ENCODE data around the gene PML.
"Not testable (repeated sequence)": the region's sequence is repeated elsewhere in the genome, so short reads cannot be mapped to it uniquely, and the experiment has no call there.

The PML gene

DNA sequence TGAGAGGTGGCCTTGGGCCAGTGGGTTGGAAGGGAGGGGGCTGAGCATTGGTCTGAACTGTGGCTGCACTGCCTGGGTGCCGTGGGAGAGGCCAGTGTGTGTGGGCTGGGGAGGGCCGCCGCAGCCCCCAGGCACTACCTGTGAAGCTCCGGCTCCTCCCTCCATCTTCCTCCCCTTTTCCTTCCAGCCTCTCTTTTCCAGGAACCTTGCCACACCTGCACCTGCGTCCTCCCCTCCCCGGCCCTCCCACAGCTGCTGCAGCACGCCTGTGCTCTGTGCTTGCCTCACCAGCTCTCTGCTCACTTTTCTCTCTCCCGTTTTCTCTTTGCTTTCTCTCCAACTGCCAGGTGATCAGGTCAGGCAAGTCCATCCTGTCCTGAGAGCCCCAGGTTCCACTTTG lies 70.3 kb downstream of the PML start:
- DNase-seq, result not testable (repeated sequence)

DNA sequence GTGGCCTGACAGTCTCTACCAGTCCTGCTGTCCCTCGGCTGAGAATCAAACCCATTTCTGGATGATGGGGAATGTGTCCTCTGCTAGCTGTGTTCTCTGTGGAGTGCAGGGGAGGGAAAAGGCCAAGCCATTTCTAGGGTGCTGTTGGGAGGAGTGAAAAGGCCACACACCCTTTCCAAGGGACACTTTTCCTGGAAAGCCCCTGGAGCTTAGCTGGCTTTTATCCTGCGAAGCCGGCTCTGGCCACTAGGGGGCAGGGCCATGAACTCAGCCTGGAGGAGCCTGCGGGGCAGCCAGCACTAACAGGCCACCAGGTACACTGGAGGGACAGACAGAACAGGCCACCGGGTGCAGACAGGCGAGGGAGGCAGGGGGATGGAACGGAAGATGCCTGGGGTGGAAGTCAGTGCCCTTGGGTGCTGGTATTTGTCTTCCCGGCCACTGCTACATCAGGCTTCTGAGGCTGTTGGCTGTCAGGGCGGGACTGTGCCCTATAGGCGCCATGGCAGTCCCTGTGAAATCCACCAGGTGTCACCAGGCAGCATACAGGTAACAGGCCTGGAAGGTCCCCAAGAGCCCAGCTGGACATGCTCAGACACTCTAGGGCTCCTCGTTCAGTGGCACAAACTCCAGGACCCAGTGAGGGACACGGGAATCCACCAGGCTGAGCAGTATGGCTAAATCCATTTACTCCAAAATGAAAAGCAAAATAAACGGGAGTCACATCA lies 71.3 kb downstream of the PML start:
- DNase-seq, result not testable (repeated sequence)

DNA sequence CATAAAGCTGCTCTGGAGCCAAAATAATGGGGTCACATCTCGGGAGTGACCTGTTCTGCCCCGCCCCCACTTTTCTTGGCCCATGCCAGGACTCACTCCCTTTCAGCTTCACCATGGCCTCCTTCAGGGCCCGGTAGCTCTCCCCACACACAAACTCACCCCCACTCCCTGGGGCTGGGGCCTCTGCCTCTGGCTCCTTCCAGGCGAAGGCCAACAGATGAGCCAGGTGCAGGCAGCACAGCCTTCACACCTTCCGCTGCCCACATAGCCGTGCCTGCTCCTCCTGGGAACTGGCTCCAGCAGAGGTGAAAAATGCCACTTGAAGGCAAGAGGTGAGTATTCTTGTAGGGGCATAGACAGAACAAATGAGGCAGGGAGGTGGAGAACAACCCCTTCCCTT lies 77.1 kb downstream of the PML start:
- DNase-seq, result not testable (repeated sequence)

DNA sequence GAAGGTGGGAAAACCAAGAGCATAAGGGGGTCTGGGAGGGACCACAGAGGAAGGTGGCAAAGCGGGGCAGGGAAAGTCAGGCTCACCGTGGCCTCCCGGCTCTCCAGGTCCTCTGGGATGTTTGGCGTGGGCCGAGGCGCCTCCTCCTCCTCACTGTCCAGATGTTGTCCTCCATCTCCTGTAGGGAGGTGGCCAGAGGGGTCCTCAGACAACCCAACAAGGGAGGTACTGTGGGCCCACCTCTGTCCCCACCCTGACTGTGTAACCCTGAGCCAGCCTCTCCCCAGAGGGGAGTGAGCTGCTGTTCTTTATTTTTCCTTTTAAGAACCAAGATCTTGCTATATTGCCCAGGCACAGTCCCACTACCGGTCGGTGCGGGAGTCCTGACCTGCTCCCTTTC lies 77.6 kb downstream of the PML start:
- DNase-seq, result not testable (repeated sequence)

DNA sequence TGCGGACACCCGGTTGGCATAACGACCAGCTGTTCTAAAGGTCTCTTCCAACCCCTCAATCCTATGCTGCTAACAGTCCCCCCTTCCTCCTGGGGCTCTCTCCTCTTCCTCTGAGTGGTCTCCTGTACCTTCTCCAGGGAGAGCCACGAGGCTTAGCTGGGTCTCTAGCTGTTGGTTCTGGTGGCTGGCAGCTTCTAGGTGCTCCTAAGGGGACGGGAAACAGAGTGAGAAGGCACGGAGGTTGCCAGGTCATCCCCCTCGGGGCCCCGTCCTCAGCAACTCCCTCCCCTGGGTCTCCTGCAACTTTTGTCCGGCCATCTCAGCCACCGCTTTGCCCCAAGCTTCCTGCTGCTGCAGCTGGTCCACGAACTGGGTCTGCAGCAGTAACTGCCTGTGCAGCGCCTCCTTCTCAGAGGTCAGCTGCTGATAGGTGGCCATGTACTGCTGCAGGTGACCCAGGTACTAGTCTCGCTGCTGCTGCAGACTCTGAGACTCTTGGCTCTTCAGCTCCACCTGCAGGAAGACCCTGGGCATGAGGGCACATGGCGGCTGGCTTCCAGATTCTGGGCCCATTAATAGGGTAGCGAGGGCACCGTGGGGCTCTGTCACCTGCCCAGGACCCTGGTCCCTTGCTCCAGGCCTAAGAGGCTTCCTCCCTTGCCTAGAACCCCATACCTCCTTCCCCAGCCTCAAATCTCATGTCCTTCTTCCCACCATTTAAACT lies 78.3 kb downstream of the PML start:
- not testable (repeated sequence) for DNase-seq

DNA sequence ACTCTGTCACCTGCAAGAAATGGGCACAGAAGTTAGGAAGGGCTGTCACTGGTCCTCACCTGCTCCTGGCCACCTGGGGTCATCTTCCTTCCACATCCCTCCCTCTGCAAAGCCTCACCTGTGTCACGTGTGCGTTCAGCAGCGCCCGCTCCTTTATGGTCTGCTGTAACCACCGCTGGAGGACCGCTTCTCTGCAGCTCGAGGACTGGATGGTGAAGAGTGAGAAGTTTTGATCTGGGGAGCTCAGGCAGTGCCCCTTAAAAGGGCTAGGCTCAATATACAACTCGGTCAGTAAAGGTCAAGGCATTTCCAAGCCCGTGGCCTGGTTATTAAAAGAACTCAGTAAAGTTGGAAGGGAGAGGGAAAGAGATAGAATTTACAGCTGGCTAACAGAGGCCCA lies 81.3 kb downstream of the PML start:
- DNase-seq, result not testable (repeated sequence)

DNA sequence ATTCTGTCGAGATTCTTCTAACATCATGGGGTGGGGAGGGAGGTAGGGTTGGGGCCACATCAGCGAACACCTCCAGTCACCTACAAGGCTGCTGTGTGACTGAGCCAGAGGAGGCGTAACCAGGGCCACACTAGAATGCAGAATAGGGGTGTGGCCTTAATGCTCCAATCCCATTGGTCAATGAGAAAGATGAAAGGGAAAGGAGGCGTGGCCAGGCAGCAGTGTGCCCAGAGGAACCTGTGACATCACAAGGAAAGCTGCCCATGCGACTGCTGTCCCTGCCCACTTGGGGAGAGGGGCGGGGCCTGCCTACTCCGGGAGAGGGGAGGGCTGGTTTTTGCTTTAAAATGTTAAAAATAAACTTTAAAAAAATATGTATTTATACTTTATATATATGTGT lies 87.9 kb downstream of the PML start, which contains the start of gene GOLGA6A:
Gene GOLGA6A (minus strand): TSS at position 101 of the 400 bp plus-strand sequence. CDS start 41 bp downstream, at position 60.
- not testable (repeated sequence) for DNase-seq

DNA sequence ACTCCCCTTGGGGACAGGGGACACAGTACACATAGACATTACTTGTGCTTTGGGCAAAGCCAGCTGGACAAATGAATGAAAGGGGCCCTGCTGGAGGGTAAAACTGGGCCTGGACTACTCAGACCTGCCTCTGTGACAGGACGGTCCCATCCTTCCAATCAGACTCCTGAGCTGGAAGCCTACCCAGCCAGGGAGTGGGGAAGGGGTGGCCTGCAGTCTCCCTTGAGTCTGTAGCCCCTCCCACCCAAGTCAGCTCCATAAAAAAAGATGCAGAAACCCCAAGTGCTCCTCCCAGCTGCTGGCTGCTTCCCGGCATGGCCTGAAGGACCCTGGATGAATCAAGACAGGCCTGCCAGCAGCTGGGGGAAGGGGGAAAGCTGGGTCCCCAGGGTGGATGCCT lies 100.1 kb downstream of the PML start:
- not testable (repeated sequence) for DNase-seq

DNA sequence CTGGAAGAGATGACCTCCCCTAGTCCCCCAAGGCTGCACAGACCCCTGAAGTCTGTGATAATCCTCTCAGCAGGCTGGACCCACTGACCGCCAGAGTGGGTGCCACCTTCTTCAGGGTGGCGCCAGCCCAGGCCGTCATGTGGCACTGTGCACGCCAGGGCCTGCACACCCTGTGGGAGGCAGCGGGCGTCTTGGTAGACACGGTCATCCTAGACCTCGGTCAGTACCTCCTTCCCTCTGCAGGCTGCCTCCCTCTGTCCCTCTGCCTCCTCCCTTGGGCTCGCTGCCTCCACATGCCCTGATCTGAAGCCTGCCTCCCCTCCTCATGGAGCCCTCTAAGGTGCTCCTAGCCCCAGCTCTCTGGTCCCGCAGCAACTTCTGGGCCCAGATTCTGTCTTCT lies 101.1 kb downstream of the PML start:
- DNase-seq, result not testable (repeated sequence)

DNA sequence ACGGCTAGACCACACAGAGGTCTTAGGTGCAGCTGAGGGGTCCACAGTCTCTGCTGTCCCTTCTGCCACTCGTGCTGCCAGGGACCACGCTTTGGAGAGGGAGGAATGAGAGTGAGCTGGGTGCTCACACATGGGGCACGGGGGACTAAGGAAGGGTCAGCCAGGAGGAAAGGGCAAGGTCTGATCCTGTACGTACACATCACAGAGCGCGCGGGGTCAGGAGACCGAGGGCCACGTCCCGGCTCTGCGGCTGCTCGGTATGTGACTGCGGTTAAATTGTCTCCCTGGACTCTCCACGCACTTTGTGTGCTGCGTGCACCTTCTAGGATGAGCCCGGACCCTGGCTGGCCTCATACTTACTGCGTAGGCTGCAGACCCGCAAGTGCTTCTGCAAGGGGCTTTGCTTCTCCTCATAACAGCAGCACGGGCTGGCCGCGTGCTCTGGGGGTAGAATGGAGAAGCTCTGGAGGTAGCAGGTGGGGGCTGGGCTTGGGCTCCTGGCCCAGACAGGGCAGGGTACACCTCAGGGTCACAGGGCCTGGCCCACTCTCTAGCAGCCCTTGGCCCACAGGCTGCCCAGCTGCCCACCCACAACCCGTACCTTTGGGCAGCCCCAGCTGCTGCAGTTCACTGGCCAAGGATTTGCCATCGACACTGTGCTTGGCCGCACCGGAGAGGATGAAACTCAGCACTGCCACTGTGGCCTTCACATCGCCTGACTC lies 102.4 kb downstream of the PML start:
- not testable (repeated sequence) for DNase-seq

Data from fibroblast of skin of right quadriceps (primary cell).